SHP77 treated with DMSO at 0.1 percent for 48 hours (cell line): ENCODE results near the gene RBM10.

ENCODE experiments used
- DNase-seq: peaks from one replicate; lab custom pipeline; 2025; lab: John Stamatoyannopoulos, UW

The RBM10 gene

GRCh38 chrX:47197526-47197925, 52.5 kb downstream of the RBM10 start:
- no peak for DNase-seq

GRCh38 chrX:47198026-47198686, 53.1 kb downstream of the RBM10 start:
- no peak for DNase-seq

- DNase-seq, result no peak
Measured at GRCh38 chrX:47198687-47199080, 53.7 kb downstream of the RBM10 start.

- DNase-seq, result no peak
Measured at GRCh38 chrX:47199286-47199685, 54.3 kb downstream of the RBM10 start.

- DNase-seq, result no peak
Measured at GRCh38 chrX:47200385-47201150, 55.5 kb downstream of the RBM10 start.

GRCh38 chrX:47201345-47201944, 56.4 kb downstream of the RBM10 start:
- no peak for DNase-seq

GRCh38 chrX:47202316-47202715, 57.3 kb downstream of the RBM10 start:
- DNase-seq, result no peak

GRCh38 chrX:47202877-47203276, 57.9 kb downstream of the RBM10 start:
- no peak for DNase-seq

GRCh38 chrX:47204970-47205369, 59.9 kb downstream of the RBM10 start:
- DNase-seq, result no peak

GRCh38 chrX:47206316-47206715, 61.3 kb downstream of the RBM10 start:
- DNase-seq, result no peak

GRCh38 chrX:47208108-47208507, 63.1 kb downstream of the RBM10 start:
- DNase-seq, result no peak

GRCh38 chrX:47209508-47210238, 64.7 kb downstream of the RBM10 start:
- no peak for DNase-seq

- DNase-seq, result no peak
Measured at GRCh38 chrX:47210661-47211425, 65.8 kb downstream of the RBM10 start.

GRCh38 chrX:47212381-47213293, 67.6 kb downstream of the RBM10 start:
- DNase-seq, result no peak

GRCh38 chrX:47214435-47215077, 69.5 kb downstream of the RBM10 start:
- no peak for DNase-seq

GRCh38 chrX:47215291-47215900, 70.4 kb downstream of the RBM10 start:
- DNase-seq, result no peak

GRCh38 chrX:47216393-47216925, 71.4 kb downstream of the RBM10 start:
- DNase-seq, result no peak

GRCh38 chrX:47217121-47217851, 72.3 kb downstream of the RBM10 start:
- DNase-seq, result no peak

- peak; percentile 87 for DNase-seq
Measured at GRCh38 chrX:47217852-47218279, 72.8 kb downstream of the RBM10 start.
